Duodenal mucosa (tissue), 2 donors: ENCODE results near the gene FOXO6.

Experiments
- H3K27ac ChIP-seq: one replicate; pipeline ENCODE4 v1.7.0; 2013; ENCODE audit warnings: low read depth, low read length
- H3K27me3 ChIP-seq, 2 donors: one replicate each; pipeline ENCODE4 v1.7.0; 2013; ENCODE audit warnings: low read length in 2 of 2, control low read depth in 1 of 2; ENCODE audit not compliant: insufficient read depth in 2 of 2, control insufficient read depth in 1 of 2
- H3K36me3 ChIP-seq, 2 donors: one replicate each; pipeline ENCODE4 v1.7.0; 2013; ENCODE audit warnings: low read length in 2 of 2, control low read depth in 1 of 2; ENCODE audit not compliant: insufficient read depth in 2 of 2, control insufficient read depth in 1 of 2
- H3K4me1 ChIP-seq, 2 donors: one replicate each; pipeline ENCODE4 v1.7.0; 2013; ENCODE audit warnings: low read length in 2 of 2, control low read depth in 1 of 2; ENCODE audit not compliant: insufficient read depth in 2 of 2, control insufficient read depth in 1 of 2
- H3K4me3 ChIP-seq, 2 donors: one replicate each; pipeline ENCODE4 v1.7.0; 2013; ENCODE audit warnings: low read length in 2 of 2, low read depth in 1 of 2
- H3K9ac ChIP-seq, 2 donors: one replicate each; pipeline ENCODE4 v1.7.0; 2013; ENCODE audit warnings: low read length in 2 of 2, low read depth in 1 of 2
- H3K9me3 ChIP-seq, 2 donors: one replicate each; pipeline ENCODE4 v1.7.0; 2013; ENCODE audit warnings: low read length in 2 of 2, control low read depth in 1 of 2; ENCODE audit not compliant: control insufficient read depth in 1 of 2

Gene FOXO6

DNA sequence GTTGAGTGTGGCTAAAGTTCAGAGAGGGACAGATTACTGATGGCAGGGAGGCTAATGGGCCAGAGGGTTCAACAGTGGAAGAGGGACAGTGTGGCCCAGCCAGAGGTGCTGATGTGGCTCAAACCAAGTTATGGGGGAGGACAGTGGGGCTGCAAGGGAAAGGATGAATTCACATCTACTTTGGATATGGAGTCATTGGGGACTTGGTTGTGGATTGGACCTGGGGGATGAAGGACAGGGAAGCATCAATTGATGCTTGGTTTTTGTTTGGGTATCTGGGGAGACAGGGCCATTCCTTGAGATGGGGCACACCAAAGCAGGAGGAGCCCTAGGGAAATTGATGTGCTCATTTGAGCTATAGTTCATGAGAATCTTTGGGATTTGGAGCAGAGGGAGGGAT is 23.3 kb downstream of the FOXO6 start:
- peaks cover 17 to 28% of the 10 kb centered on the region in 2 donors for H3K27me3 ChIP-seq
- no peak overlapping the region for H3K9ac ChIP-seq
- H3K4me1 ChIP-seq: peaks cover 10 to 31% of the 10 kb centered on the region in 2 donors
- H3K36me3 ChIP-seq: no peaks in the 10 kb centered on the region
- no peak overlapping the region for H3K4me3 ChIP-seq
- H3K9me3 ChIP-seq: no peaks in the 10 kb centered on the region
- no peak overlapping the region for H3K27ac ChIP-seq

- no peaks in the 10 kb centered on the region for H3K36me3 ChIP-seq
- H3K4me1 ChIP-seq: peaks cover 10 to 27% of the 10 kb centered on the region in 2 donors
- no peak overlapping the region for H3K4me3 ChIP-seq
- peaks cover 12 to 22% of the 10 kb centered on the region in 2 donors for H3K27me3 ChIP-seq
- no peak overlapping the region for H3K9ac ChIP-seq
- no peaks in the 10 kb centered on the region for H3K9me3 ChIP-seq
- H3K27ac ChIP-seq: no peak overlapping the region
Observed at GRCh38 chr1:41385398-41386195, 24.4 kb downstream of the FOXO6 start.

DNA sequence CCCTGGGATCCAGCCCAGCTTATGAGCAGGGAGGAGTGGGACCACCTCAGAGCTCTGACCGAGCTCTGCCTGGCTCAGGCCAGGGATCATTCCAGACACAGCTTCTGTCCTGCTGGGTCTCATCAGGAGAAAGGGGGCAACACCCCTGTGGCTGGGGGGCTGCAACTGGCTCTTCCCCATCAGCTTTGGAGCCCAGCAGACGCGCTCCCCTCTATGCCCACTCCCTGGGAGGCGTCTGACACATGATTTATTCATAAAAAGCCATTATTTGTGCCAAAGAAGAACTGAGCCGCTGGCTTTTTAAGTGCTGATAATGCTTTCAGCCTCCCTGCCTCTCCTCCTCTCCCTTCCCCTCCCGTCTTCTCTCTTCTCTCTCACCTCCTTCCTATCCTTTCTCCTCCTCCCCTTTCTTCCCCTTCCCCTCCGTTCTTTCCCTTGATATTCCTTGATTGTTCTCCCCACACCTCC is 25.0 kb downstream of the FOXO6 start:
- no peak overlapping the region for H3K4me3 ChIP-seq
- peaks cover 10 to 21% of the 10 kb centered on the region in 2 donors for H3K4me1 ChIP-seq
- no peak overlapping the region for H3K9ac ChIP-seq
- H3K36me3 ChIP-seq: no peaks in the 10 kb centered on the region
- H3K9me3 ChIP-seq: no peaks in the 10 kb centered on the region
- no peak overlapping the region for H3K27ac ChIP-seq
- H3K27me3 ChIP-seq: peaks cover 10 to 16% of the 10 kb centered on the region in 2 donors

DNA sequence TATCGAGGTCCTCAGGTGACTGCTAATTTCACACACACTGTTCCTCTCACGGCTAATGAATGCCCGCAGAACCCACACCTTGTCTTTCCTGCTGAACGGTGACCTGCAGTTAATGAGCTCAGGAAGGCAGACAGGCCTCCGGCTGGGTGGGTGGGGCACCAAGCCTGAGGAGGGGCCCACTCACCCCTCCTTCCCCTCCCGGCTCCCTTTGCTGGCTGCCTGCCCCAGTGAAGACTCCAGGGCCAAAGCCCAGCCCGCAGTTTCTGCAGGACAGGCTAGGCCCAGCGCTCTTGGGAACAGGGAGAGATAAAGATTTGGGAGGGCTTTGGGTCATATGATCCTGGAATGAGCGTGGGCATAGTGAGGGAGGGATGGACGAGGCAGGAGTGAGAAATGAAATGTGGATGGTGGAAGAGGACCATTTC is 26.4 kb downstream of the FOXO6 start:
- peaks cover 10 to 16% of the 10 kb centered on the region in 2 donors for H3K4me1 ChIP-seq
- H3K9me3 ChIP-seq: no peaks in the 10 kb centered on the region
- no peak overlapping the region for H3K4me3 ChIP-seq
- no peak overlapping the region for H3K9ac ChIP-seq
- peaks cover 10 to 12% of the 10 kb centered on the region in 2 donors for H3K27me3 ChIP-seq
- H3K36me3 ChIP-seq: no peaks in the 10 kb centered on the region
- no peak overlapping the region for H3K27ac ChIP-seq

DNA sequence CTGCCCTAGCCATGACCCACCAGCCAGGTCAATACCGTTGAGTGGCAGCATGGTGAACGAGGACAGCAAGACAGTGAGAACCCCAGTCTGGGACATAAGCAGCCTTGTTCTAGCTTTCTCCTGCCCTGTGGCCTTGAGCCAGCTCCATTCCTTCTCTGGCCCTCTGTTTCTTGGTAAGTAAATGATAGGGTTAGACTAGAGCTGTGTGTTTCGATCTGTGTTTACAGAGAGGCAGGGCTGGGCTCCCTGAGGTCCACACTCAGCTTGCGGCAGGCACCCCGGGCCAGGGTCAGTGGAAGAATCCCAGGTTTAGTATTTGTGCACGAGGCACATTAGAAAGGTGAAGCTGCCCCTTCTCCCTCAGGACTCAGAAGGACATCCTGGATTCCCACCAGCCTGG is 27.3 kb downstream of the FOXO6 start:
- no peak overlapping the region for H3K4me3 ChIP-seq
- no peaks in the 10 kb centered on the region for H3K9me3 ChIP-seq
- H3K4me1 ChIP-seq: peaks cover 10 to 16% of the 10 kb centered on the region in 2 donors
- no peak overlapping the region for H3K9ac ChIP-seq
- peaks cover 7% of the 10 kb centered on the region in 2 donors for H3K27me3 ChIP-seq
- H3K36me3 ChIP-seq: no peaks in the 10 kb centered on the region
- no peak overlapping the region for H3K27ac ChIP-seq

- Histone ChIP-seq H3K4me3 (no peak overlapping the region), H3K9ac (no peak overlapping the region), H3K27ac (no peak overlapping the region), H3K27me3 (peaks cover 2 to 4% of the 10 kb centered on the region in 2 donors), H3K36me3 (no peaks in the 10 kb centered on the region), H3K9me3 (no peaks in the 10 kb centered on the region), H3K4me1 (peaks cover 10 to 16% of the 10 kb centered on the region in 2 donors)
Observed at GRCh38 chr1:41389009-41389408, 27.8 kb downstream of the FOXO6 start.

GRCh38 chr1:41390166-41390565 is 28.9 kb downstream of the FOXO6 start:
- Histone ChIP-seq H3K9me3 (no peaks in the 10 kb centered on the region), H3K4me1 (peaks cover 10 to 16% of the 10 kb centered on the region in 2 donors), H3K9ac (no peak overlapping the region), H3K27ac (no peak overlapping the region), H3K27me3 (peaks cover 4 to 5% of the 10 kb centered on the region in 2 donors), H3K36me3 (no peaks in the 10 kb centered on the region), H3K4me3 (no peak overlapping the region)

- Histone ChIP-seq H3K9ac (no peak overlapping the region), H3K4me3 (no peak overlapping the region), H3K4me1 (peaks cover 10 to 16% of the 10 kb centered on the region in 2 donors), H3K36me3 (no peaks in the 10 kb centered on the region), H3K9me3 (no peaks in the 10 kb centered on the region), H3K27me3 (peaks cover 7 to 9% of the 10 kb centered on the region in 2 donors), H3K27ac (no peak overlapping the region)
Observed at GRCh38 chr1:41390573-41390972, 29.3 kb downstream of the FOXO6 start.

GRCh38 chr1:41391834-41392527 is 30.7 kb downstream of the FOXO6 start:
- H3K27ac ChIP-seq: no peak overlapping the region
- no peak overlapping the region for H3K9ac ChIP-seq
- H3K9me3 ChIP-seq: no peaks in the 10 kb centered on the region
- peaks cover 15 to 22% of the 10 kb centered on the region in 2 donors for H3K27me3 ChIP-seq
- H3K4me1 ChIP-seq: peaks cover 8 to 15% of the 10 kb centered on the region in 2 donors
- no peak overlapping the region for H3K4me3 ChIP-seq
- H3K36me3 ChIP-seq: no peaks in the 10 kb centered on the region

GRCh38 chr1:41392528-41392924 is 31.3 kb downstream of the FOXO6 start:
- no peaks in the 10 kb centered on the region for H3K36me3 ChIP-seq
- H3K9ac ChIP-seq: no peak overlapping the region
- H3K27ac ChIP-seq: no peak overlapping the region
- H3K9me3 ChIP-seq: no peaks in the 10 kb centered on the region
- peaks cover 2 to 9% of the 10 kb centered on the region in 2 donors for H3K4me1 ChIP-seq
- peaks cover 15 to 22% of the 10 kb centered on the region in 2 donors for H3K27me3 ChIP-seq
- no peak overlapping the region for H3K4me3 ChIP-seq
